ENCODE measurements around the gene NUDCD2.
"Not testable (repeated sequence)": the region's sequence is repeated elsewhere in the genome, so short reads cannot be mapped to it uniquely, and the experiment has no call there.

NUDCD2 gene

GRCh38 chr5:163415673-163416072 is 44.2 kb downstream of the NUDCD2 start:
- not testable (repeated sequence) for H3K4me3 ChIP-seq (ENCODE audit: low read depth in 1 of 2, low read length in 2 of 2); H3K9ac ChIP-seq (ENCODE audit: low read length); H3K27ac ChIP-seq (ENCODE audit: low read depth, low read length); H3K27me3 ChIP-seq (ENCODE audit: control insufficient read depth in 1 of 2, insufficient read depth in 2 of 2, low read length in 2 of 2); H3K36me3 ChIP-seq (ENCODE audit: insufficient read depth, low read length); H3K4me1 ChIP-seq (ENCODE audit: insufficient read depth, low read length); H3K9me3 ChIP-seq (ENCODE audit: low read length)

DNA sequence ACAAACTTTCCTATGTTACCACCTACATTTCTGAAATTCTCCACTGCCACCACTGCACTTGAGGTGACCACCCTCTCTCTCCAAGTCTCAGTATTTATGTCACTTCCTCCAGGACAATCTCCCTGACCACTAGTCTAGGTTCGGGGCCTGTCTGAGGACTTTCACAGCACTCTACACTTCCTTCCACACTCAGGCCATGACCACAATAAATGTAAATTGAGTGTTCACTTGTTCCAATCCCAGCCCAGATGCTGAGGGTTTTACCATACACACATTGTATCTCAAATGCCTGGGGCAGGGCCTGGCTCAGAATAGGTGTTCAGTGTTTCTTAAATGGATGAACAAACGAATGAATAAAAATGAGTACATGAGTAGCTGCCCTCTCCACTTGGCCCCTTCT is 49.4 kb downstream of the NUDCD2 start:
- H3K27me3 ChIP-seq (ENCODE audit: control insufficient read depth in 1 of 2, insufficient read depth in 2 of 2, low read length in 2 of 2), result peaks cover 0 to 1% of the 10 kb centered on the region in 2 donors
- H3K4me1 ChIP-seq (ENCODE audit: insufficient read depth, low read length), result no peaks in the 10 kb centered on the region
- H3K27ac ChIP-seq (ENCODE audit: low read depth, low read length), result no peak overlapping the region
- no peak overlapping the region for H3K4me3 ChIP-seq (ENCODE audit: low read depth in 1 of 2, low read length in 2 of 2)
- H3K9ac ChIP-seq (ENCODE audit: low read length), result no peak overlapping the region
- no peaks in the 10 kb centered on the region for H3K36me3 ChIP-seq (ENCODE audit: insufficient read depth, low read length)
- no peaks in the 10 kb centered on the region for H3K9me3 ChIP-seq (ENCODE audit: low read length)

DNA sequence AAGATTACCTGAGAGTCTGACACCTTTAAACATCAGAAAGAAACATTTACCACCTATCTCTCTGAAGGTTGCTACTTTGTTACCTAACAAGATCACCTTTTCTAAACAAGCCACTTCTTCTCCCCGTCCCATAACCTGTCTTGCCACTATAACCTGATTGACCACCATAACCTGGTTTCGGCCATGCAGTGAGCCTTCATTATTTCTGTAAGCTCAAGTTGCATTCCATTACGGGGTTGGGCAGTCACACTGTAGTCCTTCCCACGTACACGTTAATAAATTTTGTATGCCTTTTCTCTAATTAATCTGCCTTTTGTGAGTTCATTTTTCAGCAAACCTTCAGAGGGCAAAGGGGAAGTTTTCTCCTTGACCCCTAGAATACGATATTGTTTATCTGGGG is 50.5 kb downstream of the NUDCD2 start:
- no peak overlapping the region for H3K27ac ChIP-seq (ENCODE audit: low read depth, low read length)
- no peak overlapping the region for H3K4me3 ChIP-seq (ENCODE audit: low read depth in 1 of 2, low read length in 2 of 2)
- no peaks in the 10 kb centered on the region for H3K4me1 ChIP-seq (ENCODE audit: insufficient read depth, low read length)
- H3K27me3 ChIP-seq (ENCODE audit: control insufficient read depth in 1 of 2, insufficient read depth in 2 of 2, low read length in 2 of 2), result no peaks in the 10 kb centered on the region
- H3K9me3 ChIP-seq (ENCODE audit: low read length), result no peaks in the 10 kb centered on the region
- H3K9ac ChIP-seq (ENCODE audit: low read length), result no peak overlapping the region
- no peaks in the 10 kb centered on the region for H3K36me3 ChIP-seq (ENCODE audit: insufficient read depth, low read length)

DNA sequence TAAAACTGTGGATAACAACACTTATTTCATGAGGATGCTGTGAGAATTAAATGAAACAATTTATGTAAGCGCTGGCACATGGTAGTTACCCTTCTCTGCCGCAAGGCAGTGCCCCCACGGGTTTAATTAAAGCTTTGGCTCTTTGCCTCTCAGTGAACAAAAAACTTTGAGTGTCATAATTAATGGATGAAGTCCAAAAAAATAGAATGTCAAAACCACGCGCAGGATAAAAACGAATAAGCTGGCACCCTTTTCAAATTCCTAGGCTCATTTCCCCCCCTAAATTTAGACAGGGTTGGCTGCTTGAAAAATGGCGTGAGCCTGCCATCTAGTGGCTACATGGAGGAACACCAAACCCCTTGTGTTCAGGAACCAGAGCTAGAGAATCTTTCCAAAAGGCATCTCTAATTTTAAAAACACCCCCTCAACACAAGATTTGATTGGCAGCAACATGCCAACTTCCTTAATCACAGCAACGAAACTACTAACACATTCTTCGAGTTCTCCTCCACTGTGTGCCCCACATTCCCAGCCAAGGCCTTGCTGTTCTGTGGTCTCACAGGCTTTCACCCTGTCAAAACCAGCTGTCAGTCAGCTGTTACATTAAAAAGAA is 51.5 kb downstream of the NUDCD2 start:
- H3K27me3 ChIP-seq (ENCODE audit: control insufficient read depth in 1 of 2, insufficient read depth in 2 of 2, low read length in 2 of 2), result no peaks in the 10 kb centered on the region
- H3K27ac ChIP-seq (ENCODE audit: low read depth, low read length), result no peak overlapping the region
- no peak overlapping the region for H3K9ac ChIP-seq (ENCODE audit: low read length)
- H3K36me3 ChIP-seq (ENCODE audit: insufficient read depth, low read length), result no peaks in the 10 kb centered on the region
- H3K4me3 ChIP-seq (ENCODE audit: low read depth in 1 of 2, low read length in 2 of 2), result peak overlapping the region in 1 of 2 donors; percentile 7
- no peaks in the 10 kb centered on the region for H3K9me3 ChIP-seq (ENCODE audit: low read length)
- no peaks in the 10 kb centered on the region for H3K4me1 ChIP-seq (ENCODE audit: insufficient read depth, low read length)

- H3K27me3 ChIP-seq (ENCODE audit: control insufficient read depth in 1 of 2, insufficient read depth in 2 of 2, low read length in 2 of 2), result no peaks in the 10 kb centered on the region
- H3K9me3 ChIP-seq (ENCODE audit: low read length), result no peaks in the 10 kb centered on the region
- H3K36me3 ChIP-seq (ENCODE audit: insufficient read depth, low read length), result no peaks in the 10 kb centered on the region
- H3K4me1 ChIP-seq (ENCODE audit: insufficient read depth, low read length), result no peaks in the 10 kb centered on the region
- no peak overlapping the region for H3K4me3 ChIP-seq (ENCODE audit: low read depth in 1 of 2, low read length in 2 of 2)
- H3K9ac ChIP-seq (ENCODE audit: low read length), result no peak overlapping the region
- H3K27ac ChIP-seq (ENCODE audit: low read depth, low read length), result no peak overlapping the region
These were observed 52.8 kb downstream of the NUDCD2 start for GRCh38 chr5:163407034-163407655.

DNA sequence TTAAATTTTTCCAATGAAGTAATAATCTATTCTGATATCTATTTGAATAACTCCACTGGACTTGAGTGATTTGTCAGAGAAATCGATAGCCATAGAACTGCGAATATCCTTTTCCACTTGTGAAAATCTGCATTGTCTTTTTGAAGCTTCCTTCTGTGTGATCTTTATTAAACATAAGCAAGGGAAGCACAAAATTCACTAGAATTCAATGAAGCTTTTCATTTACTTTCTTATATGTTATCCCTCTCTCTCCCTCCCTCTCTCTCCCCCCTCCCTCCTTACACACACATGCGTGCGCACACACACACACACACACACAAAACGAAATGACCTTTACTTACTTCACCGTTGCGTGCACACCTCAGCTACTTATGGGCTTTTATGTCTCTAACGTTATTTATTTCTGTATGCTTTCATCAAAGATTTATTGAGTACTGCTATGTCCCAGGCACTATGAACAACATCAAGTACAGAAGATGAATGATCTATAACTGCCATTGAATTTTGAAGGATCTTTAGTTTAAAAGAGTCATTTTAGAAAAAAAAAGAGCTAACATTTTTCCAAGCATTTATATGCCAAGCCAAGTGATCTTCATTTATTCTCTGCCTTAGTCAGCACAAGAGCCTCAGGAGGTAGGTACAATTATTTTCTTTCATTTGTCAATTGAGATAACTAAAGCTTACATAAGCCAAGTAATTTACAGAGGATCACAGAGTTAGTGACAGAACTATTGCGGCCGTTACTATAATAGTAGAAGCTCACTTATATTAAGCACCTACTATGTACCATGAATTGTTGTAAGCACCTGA is 55.3 kb downstream of the NUDCD2 start:
- Histone ChIP-seq H3K9ac (ENCODE audit: low read length) (no peak overlapping the region), H3K9me3 (ENCODE audit: low read length) (no peaks in the 10 kb centered on the region), H3K27me3 (ENCODE audit: control insufficient read depth in 1 of 2, insufficient read depth in 2 of 2, low read length in 2 of 2) (no peaks in the 10 kb centered on the region), H3K27ac (ENCODE audit: low read depth, low read length) (no peak overlapping the region), H3K4me1 (ENCODE audit: insufficient read depth, low read length) (no peaks in the 10 kb centered on the region), H3K4me3 (ENCODE audit: low read depth in 1 of 2, low read length in 2 of 2) (no peak overlapping the region), H3K36me3 (ENCODE audit: insufficient read depth, low read length) (no peaks in the 10 kb centered on the region)

- Histone ChIP-seq H3K9ac (ENCODE audit: low read length) (no peak overlapping the region), H3K9me3 (ENCODE audit: low read length) (no peaks in the 10 kb centered on the region), H3K4me1 (ENCODE audit: insufficient read depth, low read length) (no peaks in the 10 kb centered on the region), H3K27me3 (ENCODE audit: control insufficient read depth in 1 of 2, insufficient read depth in 2 of 2, low read length in 2 of 2) (no peaks in the 10 kb centered on the region), H3K4me3 (ENCODE audit: low read depth in 1 of 2, low read length in 2 of 2) (no peak overlapping the region), H3K27ac (ENCODE audit: low read depth, low read length) (no peak overlapping the region), H3K36me3 (ENCODE audit: insufficient read depth, low read length) (no peaks in the 10 kb centered on the region)
These were observed 57.9 kb downstream of the NUDCD2 start for GRCh38 chr5:163402007-163402406.

- H3K36me3 ChIP-seq (ENCODE audit: insufficient read depth, low read length), result no peaks in the 10 kb centered on the region
- no peaks in the 10 kb centered on the region for H3K9me3 ChIP-seq (ENCODE audit: low read length)
- H3K4me3 ChIP-seq (ENCODE audit: low read depth in 1 of 2, low read length in 2 of 2), result no peak overlapping the region
- H3K27me3 ChIP-seq (ENCODE audit: control insufficient read depth in 1 of 2, insufficient read depth in 2 of 2, low read length in 2 of 2), result no peaks in the 10 kb centered on the region
- H3K9ac ChIP-seq (ENCODE audit: low read length), result no peak overlapping the region
- no peak overlapping the region for H3K27ac ChIP-seq (ENCODE audit: low read depth, low read length)
- H3K4me1 ChIP-seq (ENCODE audit: insufficient read depth, low read length), result no peaks in the 10 kb centered on the region
These were observed 58.6 kb downstream of the NUDCD2 start for GRCh38 chr5:163401271-163401670.

GRCh38 chr5:163399923-163400322 is 60.0 kb downstream of the NUDCD2 start:
- Histone ChIP-seq H3K27me3 (ENCODE audit: control insufficient read depth in 1 of 2, insufficient read depth in 2 of 2, low read length in 2 of 2) (no peaks in the 10 kb centered on the region), H3K36me3 (ENCODE audit: insufficient read depth, low read length) (no peaks in the 10 kb centered on the region)

DNA sequence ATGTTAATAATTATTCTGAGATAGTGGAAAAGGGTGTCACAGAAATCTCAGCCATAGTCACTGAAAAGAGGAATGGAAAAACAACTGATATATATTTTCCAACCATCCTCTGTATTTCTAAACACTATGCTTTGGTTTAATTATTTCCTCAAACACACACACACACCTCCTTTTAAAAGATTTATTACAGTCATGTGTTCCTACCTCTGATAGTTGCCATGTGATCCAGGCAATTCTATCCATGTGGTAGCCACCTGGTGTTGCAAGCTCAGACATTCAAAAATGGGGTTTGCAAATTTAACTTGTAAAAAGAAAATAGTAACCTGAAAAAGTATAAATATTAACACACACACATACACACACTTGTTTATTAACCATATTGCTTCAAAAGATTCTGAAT is 62.5 kb downstream of the NUDCD2 start:
- Histone ChIP-seq H3K27ac (ENCODE audit: low read depth, low read length) (no peak overlapping the region), H3K36me3 (ENCODE audit: insufficient read depth, low read length) (no peaks in the 10 kb centered on the region), H3K4me1 (ENCODE audit: insufficient read depth, low read length) (no peaks in the 10 kb centered on the region), H3K4me3 (ENCODE audit: low read depth in 1 of 2, low read length in 2 of 2) (no peak overlapping the region), H3K9ac (ENCODE audit: low read length) (no peak overlapping the region), H3K9me3 (ENCODE audit: low read length) (no peaks in the 10 kb centered on the region), H3K27me3 (ENCODE audit: control insufficient read depth in 1 of 2, insufficient read depth in 2 of 2, low read length in 2 of 2) (no peaks in the 10 kb centered on the region)

More at GRCh38 chr5:163399923-163400322, 60.0 kb downstream of the NUDCD2 start:
- Histone ChIP-seq H3K4me1 (ENCODE audit: insufficient read depth, low read length) (no peaks in the 10 kb centered on the region), H3K27ac (ENCODE audit: low read depth, low read length) (no peak overlapping the region), H3K9ac (ENCODE audit: low read length) (no peak overlapping the region), H3K4me3 (ENCODE audit: low read depth in 1 of 2, low read length in 2 of 2) (no peak overlapping the region), H3K9me3 (ENCODE audit: low read length) (no peaks in the 10 kb centered on the region)

- H3K4me3 ChIP-seq (ENCODE audit: low read depth in 1 of 2, low read length in 2 of 2); H3K9me3 ChIP-seq (ENCODE audit: low read length); H3K4me1 ChIP-seq (ENCODE audit: insufficient read depth, low read length); H3K36me3 ChIP-seq (ENCODE audit: insufficient read depth, low read length); H3K27me3 ChIP-seq (ENCODE audit: control insufficient read depth in 1 of 2, insufficient read depth in 2 of 2, low read length in 2 of 2); H3K27ac ChIP-seq (ENCODE audit: low read depth, low read length); H3K9ac ChIP-seq (ENCODE audit: low read length): not testable (repeated sequence)
These were observed 63.0 kb downstream of the NUDCD2 start for GRCh38 chr5:163396818-163397340.
